ENCODE measurements around the gene UBASH3A.

Gene UBASH3A

GRCh38 chr21:42484966-42485365 lies 81.3 kb downstream of the UBASH3A start:
- DNase-seq (ENCODE audit: low read depth in 1 of 2, low spot score in 1 of 2) = no peak

DNA sequence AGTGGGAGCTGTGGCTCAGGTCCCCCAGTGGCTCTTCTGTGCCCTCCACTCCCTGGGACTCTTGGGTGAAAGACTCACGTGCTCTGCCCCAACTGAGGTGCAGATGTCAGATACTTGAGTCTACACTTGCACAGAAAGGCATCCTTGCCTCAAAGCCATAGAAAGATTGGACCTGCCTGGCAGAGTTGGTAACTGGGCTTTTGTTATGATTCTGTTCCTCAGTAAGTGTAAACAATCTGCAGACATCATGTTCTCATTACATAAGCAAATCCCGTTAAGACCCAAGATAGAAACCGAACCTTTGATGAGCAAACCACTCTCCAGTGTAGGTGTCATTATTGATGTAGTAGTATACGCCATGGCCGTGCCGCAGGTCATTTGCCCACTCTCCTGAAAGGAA lies 82.4 kb downstream of the UBASH3A start:
- DNase-seq (ENCODE audit: low read depth in 1 of 2, low spot score in 1 of 2) = no peak

GRCh38 chr21:42486531-42486930 lies 82.8 kb downstream of the UBASH3A start:
- no peak for DNase-seq (ENCODE audit: low read depth in 1 of 2, low spot score in 1 of 2)

- DNase-seq (ENCODE audit: low read depth in 1 of 2, low spot score in 1 of 2) = no peak
Observed at GRCh38 chr21:42489006-42489563, 85.4 kb downstream of the UBASH3A start.

- no peak for DNase-seq (ENCODE audit: low read depth in 1 of 2, low spot score in 1 of 2)
Observed at GRCh38 chr21:42489991-42490390, 86.3 kb downstream of the UBASH3A start.

DNA sequence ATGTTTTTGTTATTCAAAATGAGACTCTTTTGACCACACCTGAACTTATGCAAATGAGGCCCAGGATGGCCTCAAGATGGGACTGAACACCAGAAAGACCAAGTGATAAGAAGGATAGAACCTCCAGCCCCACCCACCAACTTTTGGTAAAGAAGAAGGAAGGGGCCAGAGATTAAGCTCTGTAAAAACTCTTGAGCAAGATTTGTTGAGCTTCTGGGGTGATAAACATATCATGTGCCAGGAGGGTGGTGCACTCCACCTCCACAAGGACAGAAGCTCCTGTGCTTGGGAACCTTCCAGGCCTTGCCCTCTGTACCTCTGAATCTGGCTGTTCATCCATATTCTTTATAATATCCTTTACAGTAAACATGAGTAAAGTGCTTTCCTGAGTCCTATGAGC lies 87.0 kb downstream of the UBASH3A start:
- no peak for DNase-seq (ENCODE audit: low read depth in 1 of 2, low spot score in 1 of 2)

GRCh38 chr21:42491328-42491727 lies 87.6 kb downstream of the UBASH3A start:
- no peak for DNase-seq (ENCODE audit: low read depth in 1 of 2, low spot score in 1 of 2)

GRCh38 chr21:42492201-42492600 lies 88.5 kb downstream of the UBASH3A start:
- no peak for DNase-seq (ENCODE audit: low read depth in 1 of 2, low spot score in 1 of 2)

DNA sequence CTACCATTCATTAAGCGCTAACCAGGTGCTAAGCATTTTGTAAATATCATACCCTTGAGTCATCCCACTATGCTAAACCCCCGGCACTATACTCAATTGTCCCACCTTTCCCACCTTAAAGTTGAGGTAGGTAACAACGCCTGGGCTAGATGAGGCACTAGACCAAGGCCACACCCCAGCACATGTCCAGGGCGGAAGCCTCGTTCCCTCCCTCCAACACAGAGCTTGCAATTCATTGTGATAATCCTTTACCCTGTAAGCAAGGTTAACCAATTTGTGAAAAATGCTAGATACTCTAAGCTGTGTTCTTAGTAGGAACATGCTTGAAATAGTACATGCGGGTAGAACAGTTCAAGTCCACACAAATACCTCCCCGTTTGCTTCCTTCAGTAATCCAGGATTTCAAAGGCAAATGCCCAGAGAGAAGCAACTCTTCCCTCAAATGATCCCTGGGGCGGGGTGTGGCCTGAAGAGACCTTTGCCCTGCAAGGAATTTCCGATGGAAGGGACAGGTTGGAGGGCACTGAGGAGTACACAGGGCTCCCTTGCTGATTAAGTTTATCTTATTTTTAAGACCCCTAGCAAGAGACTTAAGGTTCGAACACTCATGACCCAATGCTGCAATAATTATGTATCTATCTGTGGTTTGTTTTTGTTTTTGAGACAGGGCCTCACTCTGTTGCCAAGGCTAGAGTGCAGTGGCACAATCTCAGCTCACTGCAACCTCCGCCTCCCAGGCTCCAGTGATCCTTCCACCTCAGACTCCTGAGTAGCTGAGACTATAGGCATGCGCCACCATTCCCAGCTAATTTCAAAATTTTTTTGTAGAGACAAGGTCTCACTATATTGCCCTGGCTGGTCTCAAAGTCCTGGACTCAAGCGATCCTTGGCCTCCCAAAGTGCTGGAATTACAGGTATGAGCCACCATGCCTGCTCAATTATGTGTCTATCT lies 89.7 kb downstream of the UBASH3A start:
- DNase-seq (ENCODE audit: low read depth in 1 of 2, low spot score in 1 of 2) = no peak

DNA sequence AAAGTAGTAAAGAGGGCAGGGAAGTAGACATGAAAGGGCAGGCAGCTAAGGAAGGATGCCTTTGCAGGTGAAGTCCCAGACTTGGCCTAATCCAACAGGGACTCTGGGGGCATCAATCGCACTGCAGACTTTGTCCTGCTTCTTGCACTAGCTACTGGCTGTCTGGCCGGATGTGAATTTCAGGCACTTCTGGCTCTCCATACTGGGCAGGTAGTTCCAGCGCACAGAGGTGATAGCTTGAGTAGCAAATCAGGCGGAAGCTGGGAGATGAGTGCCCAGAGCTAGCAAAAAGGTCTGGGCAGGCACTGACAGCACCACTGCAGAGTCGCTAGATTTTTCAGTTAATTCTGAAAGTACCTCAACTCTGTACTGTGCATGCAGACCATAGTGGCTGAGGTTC lies 91.3 kb downstream of the UBASH3A start:
- DNase-seq (ENCODE audit: low read depth in 1 of 2, low spot score in 1 of 2) = no peak

DNA sequence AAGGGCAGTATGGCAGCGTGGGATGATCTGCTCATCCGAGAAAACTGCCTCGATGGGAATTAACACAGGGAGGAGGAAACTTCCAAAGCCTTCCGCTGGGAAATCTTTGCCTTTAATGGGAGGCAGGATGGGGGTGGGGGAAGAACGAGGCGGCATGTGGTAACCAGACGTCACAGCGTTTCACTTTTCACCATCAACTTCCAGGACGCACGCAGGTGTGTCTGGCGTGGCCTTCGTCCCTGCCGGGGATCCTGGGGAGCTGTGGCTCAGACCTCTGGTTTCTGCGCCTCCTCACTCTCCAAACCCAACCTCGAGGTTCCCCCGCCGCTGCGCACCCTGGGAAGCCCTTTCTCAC lies 92.0 kb downstream of the UBASH3A start:
- DNase-seq (ENCODE audit: low read depth in 1 of 2, low spot score in 1 of 2) = no peak

DNA sequence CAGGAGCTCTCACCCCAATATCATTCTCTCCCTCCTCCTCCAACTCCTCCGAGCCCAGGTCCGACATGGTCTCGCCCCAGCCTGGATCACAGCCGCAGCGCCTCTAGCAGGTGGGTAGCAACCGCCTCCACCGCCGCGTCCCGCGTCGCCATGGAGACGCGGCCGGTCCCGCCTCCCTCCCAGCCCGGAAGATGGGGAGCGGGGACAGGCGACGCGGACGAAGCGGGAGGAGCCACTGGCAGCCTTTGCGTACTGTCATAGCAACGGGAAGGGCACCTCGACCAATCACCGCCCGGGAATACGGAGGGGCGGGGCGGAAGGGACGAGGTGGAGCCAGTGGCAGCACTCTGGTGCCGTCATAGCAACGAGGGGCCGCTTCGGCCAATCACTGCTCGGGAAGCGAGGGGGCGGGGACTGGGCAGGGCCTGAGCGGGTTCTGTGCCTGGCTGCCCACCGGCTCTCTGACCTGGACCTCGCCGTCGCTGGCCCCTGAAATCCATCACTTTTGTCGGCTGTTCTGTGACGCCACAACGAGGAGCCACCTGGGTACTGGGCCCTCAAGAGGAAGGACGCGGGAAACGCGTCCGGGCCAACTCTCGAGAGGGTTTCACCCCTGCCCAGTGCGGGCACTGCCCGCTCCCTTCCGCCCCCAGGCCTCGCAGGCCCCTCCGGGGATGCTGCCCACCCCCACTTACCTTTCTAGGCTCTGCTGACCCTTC lies 92.6 kb downstream of the UBASH3A start, which contains the start of gene RSPH1:
RSPH1 (minus strand) TSS at position 105 of the 719 bp plus-strand sequence; CDS start at position 67, 38 bp downstream.
- peak; percentile 96 to 99 for DNase-seq (ENCODE audit: low read depth in 1 of 2, low spot score in 1 of 2)

DNA sequence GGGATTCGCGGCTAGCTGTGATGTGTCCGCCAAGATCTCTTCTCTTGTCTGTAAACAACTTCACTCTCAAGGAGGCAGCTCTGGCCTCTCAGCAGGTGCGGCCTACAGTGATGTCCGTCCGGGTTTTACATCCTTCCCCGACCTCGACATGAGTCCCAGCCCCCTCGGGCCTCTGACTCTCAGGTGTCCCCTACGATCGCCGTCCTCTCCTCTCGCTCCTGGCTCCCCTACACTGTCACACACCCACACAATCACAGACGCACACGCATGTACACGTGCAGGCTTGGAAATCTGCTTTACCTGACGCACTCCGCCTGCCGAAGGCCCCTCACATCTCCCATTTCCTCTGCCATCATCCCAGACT lies 93.1 kb downstream of the UBASH3A start:
- no peak for DNase-seq (ENCODE audit: low read depth in 1 of 2, low spot score in 1 of 2)

Data from activated CD4-positive, alpha-beta T cell treated with anti-CD3 and anti-CD28 coated beads, Interleukin-2, amount 50 U/mL, for 24 hours (primary cell).